Endothelial cell (in vitro differentiated cells): ENCODE results near the gene FARS2. TPM values are rescaled to one million over a fixed set of nuclear protein-coding genes. Genes with fewer than 3 reads are reported as not detected.

ENCODE experiments used
- DNase-seq: peaks from one replicate; pipeline ENCODE4 v3.0.0; 2021; ENCODE audit warnings: low spot score
- H3K27ac Mint-ChIP-seq: one replicate; pipeline ENCODE4 v1.8.0; 2021; ENCODE audit warnings: mixed read lengths, inconsistent platforms; ENCODE audit not compliant: unreplicated experiment
- H3K27me3 Mint-ChIP-seq: one replicate; pipeline ENCODE4 v1.8.0; 2021; ENCODE audit warnings: mild to moderate bottlenecking, moderate library complexity, mixed read lengths, inconsistent platforms; ENCODE audit not compliant: unreplicated experiment
- H3K36me3 Mint-ChIP-seq: one replicate; pipeline ENCODE4 v1.8.0; 2021; ENCODE audit warnings: mild to moderate bottlenecking, low read depth, mixed read lengths, inconsistent platforms; ENCODE audit not compliant: unreplicated experiment
- H3K4me1 Mint-ChIP-seq: one replicate; pipeline ENCODE4 v1.8.0; 2021; ENCODE audit warnings: mild to moderate bottlenecking, mixed read lengths, inconsistent platforms; ENCODE audit not compliant: unreplicated experiment
- H3K4me3 Mint-ChIP-seq: one replicate; pipeline ENCODE4 v1.8.0; 2021; ENCODE audit warnings: mild to moderate bottlenecking, mixed read lengths, inconsistent platforms; ENCODE audit not compliant: unreplicated experiment
- H3K9me3 Mint-ChIP-seq: one replicate; pipeline ENCODE4 v1.8.0; 2021; ENCODE audit warnings: mixed read lengths, inconsistent platforms; ENCODE audit not compliant: unreplicated experiment
- CTCF ChIP-seq: fragments of 200-600 bp; sonication (generic); IDR thresholded peaks from one replicate; pipeline ENCODE4 v1.5.0; 2021; ENCODE audit warnings: antibody characterized with exemption; ENCODE audit not compliant: unreplicated experiment
- total RNA-seq: library from RNA; stranded (reverse); fragmentation: NEBNext Ultra II Directional; extraction: Animal tissue kit (Norgen Biotek cat#: 25700); gene quantifications from one replicate; pipeline ENCODE4 v1.2.1, GENCODE V29; 2021; ENCODE audit not compliant: unreplicated experiment

Gene FARS2
- total RNA-seq, 1 donor from 2014 or later, result 17.8 TPM

GRCh38 chr6:5630636-5631035 lies 369.3 kb downstream of the FARS2 start:
- no peak for DNase-seq
- Mint-ChIP-seq H3K36me3 (peaks cover 8% of the 10 kb centered on the region), H3K27me3 (peaks cover 2% of the 10 kb centered on the region), H3K27ac (no peak overlapping the region), H3K4me1 (peaks cover 3% of the 10 kb centered on the region), H3K9me3 (no peaks in the 10 kb centered on the region), H3K4me3 (no peak overlapping the region)
- TF ChIP-seq CTCF, result no peak

- Mint-ChIP-seq H3K4me3 (no peak overlapping the region), H3K27ac (no peak overlapping the region), H3K9me3 (no peaks in the 10 kb centered on the region), H3K27me3 (peaks cover 2% of the 10 kb centered on the region), H3K36me3 (peaks cover 8% of the 10 kb centered on the region), H3K4me1 (peaks cover 3% of the 10 kb centered on the region)
- DNase-seq, result no peak
- no peak for TF ChIP-seq CTCF
Observed at GRCh38 chr6:5632348-5632935, 371.1 kb downstream of the FARS2 start.

- Mint-ChIP-seq H3K4me3 (no peak overlapping the region), H3K9me3 (no peaks in the 10 kb centered on the region), H3K36me3 (peaks cover 5% of the 10 kb centered on the region), H3K27me3 (peaks cover under 1% of the 10 kb centered on the region), H3K4me1 (no peaks in the 10 kb centered on the region), H3K27ac (no peak overlapping the region)
- TF ChIP-seq CTCF, result no peak
- no peak for DNase-seq
Observed at GRCh38 chr6:5634525-5634924, 373.2 kb downstream of the FARS2 start.

- peaks cover 6% of the 10 kb centered on the region for H3K9me3 Mint-ChIP-seq
- H3K4me1 Mint-ChIP-seq, result no peaks in the 10 kb centered on the region
- no peak overlapping the region for H3K4me3 Mint-ChIP-seq
- DNase-seq, result no peak
- no peak for TF ChIP-seq CTCF
- no peak overlapping the region for H3K27ac Mint-ChIP-seq
- no peaks in the 10 kb centered on the region for H3K27me3 Mint-ChIP-seq
- H3K36me3 Mint-ChIP-seq, result peaks cover 11% of the 10 kb centered on the region
Observed at GRCh38 chr6:5636210-5637030, 375.1 kb downstream of the FARS2 start.

GRCh38 chr6:5637714-5638113 lies 376.4 kb downstream of the FARS2 start:
- Mint-ChIP-seq H3K27ac (no peak overlapping the region), H3K27me3 (no peaks in the 10 kb centered on the region), H3K4me3 (no peak overlapping the region), H3K9me3 (peaks cover 6% of the 10 kb centered on the region), H3K4me1 (no peaks in the 10 kb centered on the region), H3K36me3 (peaks cover 11% of the 10 kb centered on the region)
- no peak for DNase-seq
- TF ChIP-seq CTCF, result no peak
